Adipose tissue (tissue), 3 donors: ENCODE measurements around the gene DPY19L2. TPM values are rescaled to one million over a fixed set of nuclear protein-coding genes. Genes with fewer than 3 reads are reported as not detected.
"Not testable (repeated sequence)": the region's sequence is repeated elsewhere in the genome, so short reads cannot be mapped to it uniquely, and the experiment has no call there.

Experiments
- H3K27ac ChIP-seq: one replicate; pipeline ENCODE4 v1.5.1; 2013; ENCODE audit warnings: low read depth, low read length
- WGBS, 3 donors: extraction: QIAGEN DNeasy Blood & Tissue Kit; methylation state at CpG; one replicate each; pipeline ENCODE4 v1.1.7; 2013; 5-methylcytosine and 5-hydroxymethylcytosine counted together
- polyA plus RNA-seq, 3 donors: library from polyadenylated mRNA; stranded (reverse); fragments of 200-250 nt; gene quantifications; one replicate each; pipeline ENCODE4 v1.2.3, GENCODE V29; 2013
- donor health status: healthy with polysubstance abuse.
- donor health status: Bipolar disorder and iron deficiency.
- donor health status: healthy.

The DPY19L2 gene
- polyA plus RNA-seq, result 1 to 10 TPM; 1.4 to 6.2 (median 3.4) TPM

GRCh38 chr12:63668028-63668799 is at the start of gene DPY19L2:
Gene DPY19L2 (minus strand): TSS chr12:63668493. CDS start chr12:63668393, 100 bp downstream.
- H3K27ac ChIP-seq, result no peak within 1 kb of the TSS
- 0 to 1% (median 1%) methylated on average over 55 to 56 of the region's 56 CpGs for WGBS, 3 donors

- WGBS, 3 donors, result 81 to 92% (median 85%) methylated on average over 4 of the region's 4 CpGs
- not testable (repeated sequence) for H3K27ac ChIP-seq
Measured at GRCh38 chr12:63716891-63717290, 48.6 kb upstream of the DPY19L2 start.

GRCh38 chr12:63715107-63715625 is 46.9 kb upstream of the DPY19L2 start:
- H3K27ac ChIP-seq, result not testable (repeated sequence)
- WGBS, 3 donors, result 23 to 68% (median 54%) methylated on average over 3 of the region's 3 CpGs

- WGBS, 3 donors, result 84 to 94% (median 93%) methylated on average over 1 of the region's 1 CpG
- not testable (repeated sequence) for H3K27ac ChIP-seq
Measured at GRCh38 chr12:63714409-63714808, 46.1 kb upstream of the DPY19L2 start.

GRCh38 chr12:63713681-63714075 is 45.4 kb upstream of the DPY19L2 start:
- not testable (repeated sequence) for H3K27ac ChIP-seq
- WGBS, 3 donors, result 57 to 75% (median 66%) methylated on average over 2 of the region's 2 CpGs

- H3K27ac ChIP-seq, result not testable (repeated sequence)
- 86 to 91% (median 88%) methylated on average over 1 of the region's 1 CpG for WGBS, 3 donors
Measured at GRCh38 chr12:63712979-63713680, 44.8 kb upstream of the DPY19L2 start.

- WGBS, 3 donors, result 83 to 97% (median 89%) methylated on average over 2 of the region's 2 CpGs
- not testable (repeated sequence) for H3K27ac ChIP-seq
Measured at GRCh38 chr12:63712376-63712974, 44.2 kb upstream of the DPY19L2 start.

- not testable (repeated sequence) for H3K27ac ChIP-seq
- WGBS, 3 donors, result 85 to 90% (median 89%) methylated on average over 2 of the region's 2 CpGs
Measured at GRCh38 chr12:63711339-63711738, 43.0 kb upstream of the DPY19L2 start.

- no peak overlapping the region for H3K27ac ChIP-seq
- 88 to 92% (median 91%) methylated on average over 3 of the region's 3 CpGs for WGBS, 3 donors
Measured at GRCh38 chr12:63706336-63706735, 38.0 kb upstream of the DPY19L2 start.

GRCh38 chr12:63699678-63700382 is 31.5 kb upstream of the DPY19L2 start:
- H3K27ac ChIP-seq, result not testable (repeated sequence)
- 82 to 86% (median 83%) methylated on average over 3 of the region's 3 CpGs for WGBS, 3 donors

- 44 to 69% (median 53%) methylated on average over 1 of the region's 2 CpGs for WGBS, 3 donors
- not testable (repeated sequence) for H3K27ac ChIP-seq
Measured at GRCh38 chr12:63699011-63699410, 30.7 kb upstream of the DPY19L2 start.

- not testable (repeated sequence) for H3K27ac ChIP-seq
- 84 to 93% (median 89%) methylated on average over 2 of the region's 2 CpGs for WGBS, 3 donors
Measured at GRCh38 chr12:63690837-63691236, 22.5 kb upstream of the DPY19L2 start.

- not testable (repeated sequence) for H3K27ac ChIP-seq
- 34 to 83% (median 81%) methylated on average over 1 of the region's 1 CpG for WGBS, 3 donors
Measured at GRCh38 chr12:63689141-63689540, 20.8 kb upstream of the DPY19L2 start.

GRCh38 chr12:63686623-63687022 is 18.3 kb upstream of the DPY19L2 start:
- H3K27ac ChIP-seq, result not testable (repeated sequence)
- 93 to 99% (median 97%) methylated on average over 13 to 23 of the region's 29 CpGs for WGBS, 3 donors

GRCh38 chr12:63685789-63686188 is 17.5 kb upstream of the DPY19L2 start:
- not testable (repeated sequence) for H3K27ac ChIP-seq
- WGBS, 3 donors, result 73 to 95% (median 82%) methylated on average over 2 of the region's 2 CpGs

GRCh38 chr12:63682617-63683016 is 14.3 kb upstream of the DPY19L2 start:
- not testable (repeated sequence) for H3K27ac ChIP-seq
- WGBS, 3 donors, result 42 to 85% (median 78%) methylated on average over 2 of the region's 2 CpGs

GRCh38 chr12:63680758-63681157 is 12.5 kb upstream of the DPY19L2 start:
- not testable (repeated sequence) for H3K27ac ChIP-seq

- H3K27ac ChIP-seq, result not testable (repeated sequence)
- WGBS, 3 donors, result 9 to 20% (median 19%) methylated on average over 2 of the region's 2 CpGs
Measured at GRCh38 chr12:63672550-63672949, 4.3 kb upstream of the DPY19L2 start.

GRCh38 chr12:63669936-63670335 is 1.6 kb upstream of the DPY19L2 start:
- WGBS, 3 donors, result 91 to 96% (median 92%) methylated on average over 1 of the region's 1 CpG
- H3K27ac ChIP-seq, result not testable (repeated sequence)
